Right lobe of liver (tissue), 4 donors: ENCODE results near the gene C1QTNF1.

ENCODE experiments used
- CTCF ChIP-seq, 4 donors: fragments of 200-600 bp in 3 of 4; fragments of 450-650 bp in 1 of 4; IDR thresholded peaks; one replicate each; pipeline versions ENCODE4 v1.5.1 to v1.8.0; 2016 to 2022; ENCODE audit warnings: antibody characterized with exemption in 4 of 4, mild to moderate bottlenecking in 2 of 4
- POLR2A ChIP-seq: fragments of 450-650 bp; IDR thresholded peaks from one replicate; pipeline ENCODE4 v1.6.1; 2017; ENCODE audit warnings: antibody characterized with exemption, mild to moderate bottlenecking
- donor health status: DM: no; HTN: no; CAD: no.
- donor health status: DM: no; HTN: no; CAD: no.
- donor health status: DM: no; HTN: yes; CAD: no.

DNA sequence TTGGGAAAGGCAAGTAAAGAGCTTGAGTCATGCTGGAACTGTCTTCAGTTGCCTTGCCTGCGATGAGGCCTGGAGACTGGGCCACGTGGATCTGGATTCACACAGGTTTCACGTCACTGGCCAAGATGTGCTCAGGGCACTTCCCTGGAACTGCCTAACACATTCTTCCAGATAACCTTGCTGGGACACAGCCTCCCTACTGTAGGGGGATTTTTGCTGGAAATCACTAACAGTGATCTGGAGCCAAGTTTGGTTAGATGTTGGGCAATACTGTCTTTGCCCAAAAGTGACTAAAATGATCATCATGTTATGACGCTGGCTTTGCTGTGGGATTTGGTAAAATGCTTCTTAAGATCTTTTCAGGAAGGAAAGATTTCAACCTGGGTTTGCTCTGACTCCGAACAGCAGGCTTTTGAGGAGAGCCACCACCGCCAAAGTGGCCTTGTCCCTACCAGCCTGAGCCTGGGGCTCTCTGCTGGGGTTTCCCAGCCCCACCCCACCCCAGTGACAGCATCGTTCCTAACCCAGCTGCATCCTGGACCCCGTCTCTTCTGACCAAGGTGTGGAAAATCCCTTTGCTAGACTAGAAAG, 14.7 kb downstream of the C1QTNF1 start:
- TF ChIP-seq CTCF (IDR thresholded peaks at IDR 0.05) (no peak), POLR2A (no peak)
